HG03060 (cell line): Measurements from ENCODE around the gene GUK1.
"Not testable (repeated sequence)": the region's sequence is repeated elsewhere in the genome, so short reads cannot be mapped to it uniquely, and the experiment has no call there.

Experiments used
- ATAC-seq: cut with Tn5 transposase; IDR thresholded peaks from one replicate; pipeline ENCODE4 v1.9.1; 2021; ENCODE audit warnings: low read depth, moderate number of reproducible peaks; ENCODE audit not compliant: unreplicated experiment

The GUK1 gene

GRCh38 chr1:228175316-228176023 lies 35.4 kb downstream of the GUK1 start:
- ATAC-seq: no peak

- ATAC-seq: no peak
Observed at GRCh38 chr1:228176024-228176395, 35.9 kb downstream of the GUK1 start.

GRCh38 chr1:228176461-228177182 lies 36.5 kb downstream of the GUK1 start:
- ATAC-seq: no peak

GRCh38 chr1:228177183-228177475 lies 37.0 kb downstream of the GUK1 start:
- ATAC-seq: no peak

- ATAC-seq: no peak
Observed at GRCh38 chr1:228177721-228178710, 37.9 kb downstream of the GUK1 start.

DNA sequence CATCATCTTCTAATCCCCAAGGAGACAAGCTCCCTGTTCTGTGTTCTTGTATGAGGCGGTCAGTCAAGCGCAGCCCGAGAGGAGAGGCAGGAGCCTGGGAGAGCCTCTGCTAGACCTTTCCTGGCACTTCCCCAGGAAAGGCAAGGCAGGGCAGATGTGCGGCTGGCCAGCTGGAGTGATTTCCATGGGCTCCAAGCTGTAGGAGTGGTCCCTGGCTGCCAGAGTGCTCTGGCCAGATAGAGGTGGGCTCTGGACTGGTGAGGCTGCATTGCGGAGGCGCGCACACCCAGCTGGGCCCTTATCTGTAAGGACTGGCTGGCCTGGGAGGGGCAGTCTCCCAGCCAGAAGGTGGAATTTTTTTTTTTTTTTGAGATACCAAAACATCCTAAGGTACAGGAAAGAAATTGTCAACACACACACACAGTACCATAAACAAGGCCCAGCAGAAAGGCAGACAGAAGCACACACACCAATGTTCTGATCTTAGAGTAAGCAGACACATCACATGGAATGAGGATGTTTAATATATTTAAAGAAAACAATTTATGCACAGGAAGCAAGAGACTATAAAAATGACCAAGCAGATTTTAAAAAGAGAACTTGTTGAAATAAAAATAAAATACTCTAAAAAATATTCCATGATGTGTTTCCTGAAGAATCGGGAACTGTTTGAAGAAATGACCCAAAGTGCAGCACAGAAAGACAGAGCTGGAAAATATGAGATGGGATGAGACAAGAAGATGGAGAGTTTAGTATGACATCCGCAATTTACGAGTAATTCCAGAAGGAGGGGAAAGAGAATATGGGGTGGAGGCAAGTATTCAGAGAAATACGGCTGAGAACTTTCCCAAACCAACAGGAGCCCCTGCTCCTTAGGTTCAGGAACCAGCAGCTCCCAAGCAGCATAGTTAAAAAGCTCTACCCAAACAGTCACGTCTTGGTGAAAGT lies 38.9 kb downstream of the GUK1 start:
- ATAC-seq: no peak

DNA sequence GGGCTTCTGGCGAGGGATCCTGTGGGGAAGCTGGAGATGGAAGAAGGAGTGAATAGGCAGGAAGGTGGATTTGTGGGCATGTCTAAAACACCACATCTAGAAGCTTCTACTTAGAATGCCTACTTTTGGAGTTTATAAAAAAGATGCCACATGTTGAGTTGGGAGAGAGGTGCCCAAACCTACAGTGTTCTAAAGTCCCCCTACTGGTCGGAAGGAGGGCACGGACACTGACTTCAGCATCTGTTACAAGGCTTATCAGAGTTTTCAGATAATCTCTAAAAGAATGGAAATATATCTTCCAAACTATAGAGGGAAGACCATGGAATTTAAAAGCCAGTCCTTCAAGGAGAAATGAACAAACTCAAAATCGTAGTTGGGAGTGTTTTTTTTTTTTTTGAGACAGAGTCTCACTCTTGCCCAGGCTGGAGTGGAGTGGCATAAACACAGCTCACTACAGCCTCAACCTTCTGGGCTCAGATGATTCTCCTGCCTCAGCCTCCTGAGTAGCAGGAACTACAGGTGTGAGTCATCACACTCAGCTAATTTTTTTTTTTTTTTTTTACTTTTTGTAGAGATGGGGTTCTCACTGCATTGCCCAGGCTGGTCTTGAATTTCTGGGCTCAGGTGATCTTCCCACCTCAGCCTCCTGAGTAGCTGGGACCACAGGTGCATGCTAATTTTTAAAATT lies 40.3 kb downstream of the GUK1 start:
- ATAC-seq: no peak

- ATAC-seq: no peak
Observed at GRCh38 chr1:228180959-228181644, 41.0 kb downstream of the GUK1 start.

DNA sequence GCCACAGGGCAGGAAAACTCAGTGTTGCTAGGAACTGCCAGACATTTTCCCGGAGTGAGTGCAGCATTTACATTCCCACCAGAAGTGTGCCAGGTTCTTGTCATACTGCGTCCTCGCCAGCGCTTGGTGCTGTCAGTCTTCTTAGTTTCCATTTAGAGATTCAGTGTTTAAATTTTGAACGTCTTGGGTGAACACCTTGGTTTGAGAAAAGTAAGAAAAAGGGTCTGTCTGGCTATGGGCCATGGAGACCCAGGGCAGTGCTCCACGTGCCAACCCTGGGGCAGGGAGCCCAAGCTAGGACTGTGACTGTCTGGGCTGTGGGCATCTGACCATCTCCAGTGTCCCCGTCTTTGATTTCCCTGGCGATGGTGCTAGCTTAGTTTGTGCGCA lies 41.6 kb downstream of the GUK1 start:
- no peak for ATAC-seq

- no peak for ATAC-seq
Observed at GRCh38 chr1:228182296-228183030, 42.4 kb downstream of the GUK1 start.

DNA sequence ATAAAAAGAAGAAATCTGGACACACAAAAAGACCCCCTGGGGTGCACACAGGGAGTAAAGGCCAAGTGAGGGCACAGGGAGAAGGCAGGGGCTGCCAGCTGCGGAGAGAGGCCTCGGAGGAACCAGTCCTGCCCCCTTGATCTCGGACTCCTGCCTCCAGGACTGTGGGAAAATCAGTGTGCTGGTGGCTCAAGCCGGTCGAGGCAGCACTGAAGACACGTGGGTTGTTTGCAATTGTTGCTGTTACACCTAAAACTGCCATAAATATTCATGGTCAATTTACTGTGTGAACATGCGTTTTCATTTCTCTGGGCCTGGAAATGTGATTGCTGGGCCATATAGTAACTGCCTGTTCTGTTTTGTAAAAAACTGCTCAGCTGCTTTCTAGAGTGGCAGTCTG lies 44.1 kb downstream of the GUK1 start:
- no peak for ATAC-seq

DNA sequence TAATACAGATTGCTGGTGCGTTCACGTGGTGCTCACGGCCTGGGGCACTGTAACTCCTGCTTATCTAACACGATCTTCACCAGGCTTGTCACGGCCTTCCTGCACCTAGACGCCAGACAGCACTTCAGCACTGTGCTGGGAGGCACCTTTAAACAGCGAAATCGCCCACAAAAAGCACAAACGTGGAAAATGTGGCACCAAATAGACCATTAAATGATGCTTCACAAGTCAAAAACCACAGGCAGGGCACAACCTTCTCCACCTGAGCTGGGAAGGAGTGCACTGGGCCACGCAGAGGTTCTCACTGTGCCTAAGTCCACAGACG lies 45.5 kb downstream of the GUK1 start:
- no peak for ATAC-seq

- not testable (repeated sequence) for ATAC-seq
Observed at GRCh38 chr1:228188249-228188648, 48.2 kb downstream of the GUK1 start.

DNA sequence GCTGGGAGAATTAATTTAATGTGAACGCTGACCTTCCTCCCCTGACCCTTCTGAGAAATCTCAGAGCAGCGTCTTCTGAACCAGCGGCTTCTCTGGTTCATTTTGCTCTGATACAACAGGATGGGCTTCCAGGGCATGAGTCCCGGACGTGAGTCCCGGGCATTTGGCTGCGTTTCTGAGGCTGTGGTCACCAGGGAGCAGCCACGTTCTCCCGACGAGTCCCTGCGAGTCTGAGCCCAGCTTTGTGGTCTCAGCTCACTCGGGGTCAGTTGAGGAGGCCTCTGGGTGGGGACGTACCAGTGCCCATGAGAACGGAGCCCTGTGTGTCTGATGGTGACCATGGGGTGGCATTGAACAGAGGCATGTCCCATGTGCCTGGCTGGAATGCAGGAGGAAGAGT lies 50.1 kb downstream of the GUK1 start:
- no peak for ATAC-seq

GRCh38 chr1:228190778-228191177 lies 50.7 kb downstream of the GUK1 start:
- no peak for ATAC-seq

- no peak for ATAC-seq
Observed at GRCh38 chr1:228194436-228194835, 54.4 kb downstream of the GUK1 start.

DNA sequence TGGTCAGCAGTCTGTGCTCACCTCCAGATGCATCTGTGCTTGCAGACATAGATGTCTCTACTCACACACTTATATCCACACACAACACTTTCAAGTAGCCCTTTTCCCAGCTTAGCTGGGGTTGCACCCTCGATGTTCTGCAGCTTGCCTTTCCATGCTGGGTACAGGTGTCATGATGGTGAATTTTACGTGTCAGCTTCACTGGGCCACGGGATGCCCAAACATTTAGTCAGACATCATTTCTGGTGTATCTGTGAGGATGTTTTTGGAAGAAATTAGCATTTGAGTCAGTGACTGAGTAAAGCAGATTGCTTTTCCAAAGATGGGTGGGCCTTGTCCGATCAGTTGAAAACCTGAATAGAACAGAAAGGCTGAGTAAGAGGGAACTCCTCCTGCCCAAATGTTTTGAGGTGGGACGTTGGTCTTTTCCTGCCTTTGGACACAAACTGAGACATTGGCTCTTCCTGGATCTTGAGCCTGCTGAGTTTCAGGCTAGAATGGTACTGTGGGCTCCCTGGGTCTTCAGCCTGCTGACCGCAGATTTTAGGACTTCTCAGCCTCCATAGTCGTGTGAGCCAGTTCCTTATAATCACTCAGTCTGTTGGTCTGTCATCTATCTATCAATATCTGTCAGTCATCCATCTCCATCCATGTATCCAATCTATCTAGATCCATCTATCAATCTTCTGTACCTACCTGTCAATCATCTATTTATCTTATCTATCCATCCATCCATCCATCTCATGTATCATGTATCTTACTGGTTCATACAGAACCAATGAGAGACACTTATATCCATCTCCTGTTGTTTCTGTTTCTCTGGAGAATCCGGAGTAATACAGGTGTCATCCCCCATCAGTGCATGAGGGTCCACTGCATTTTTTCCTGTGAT lies 55.1 kb downstream of the GUK1 start:
- no peak for ATAC-seq
